Measurements from ENCODE around the gene NLRX1.
"Not testable (repeated sequence)": the region's sequence is repeated elsewhere in the genome, so short reads cannot be mapped to it uniquely, and the experiment has no call there.

DNA sequence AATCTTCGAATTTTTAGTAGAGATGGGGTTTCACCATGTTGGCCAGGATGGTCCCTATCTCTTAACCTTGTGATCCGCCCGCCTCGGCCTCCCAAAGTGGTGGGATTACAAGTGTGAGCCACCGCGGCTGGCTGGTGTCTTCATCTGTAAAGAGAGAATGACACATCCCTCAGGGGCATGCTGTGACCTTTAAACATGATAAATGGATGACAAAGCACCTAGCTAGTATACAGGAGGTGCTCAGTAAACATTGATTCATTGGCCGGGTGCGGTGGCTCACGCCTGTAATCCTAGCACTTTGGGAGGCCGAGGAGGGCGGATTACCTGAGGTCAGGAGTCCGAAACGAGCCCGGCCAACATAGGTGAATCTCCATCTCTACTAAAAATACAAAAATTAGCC, 22.7 kb downstream of the NLRX1 start:
- TF ChIP-seq, protein P1, sequence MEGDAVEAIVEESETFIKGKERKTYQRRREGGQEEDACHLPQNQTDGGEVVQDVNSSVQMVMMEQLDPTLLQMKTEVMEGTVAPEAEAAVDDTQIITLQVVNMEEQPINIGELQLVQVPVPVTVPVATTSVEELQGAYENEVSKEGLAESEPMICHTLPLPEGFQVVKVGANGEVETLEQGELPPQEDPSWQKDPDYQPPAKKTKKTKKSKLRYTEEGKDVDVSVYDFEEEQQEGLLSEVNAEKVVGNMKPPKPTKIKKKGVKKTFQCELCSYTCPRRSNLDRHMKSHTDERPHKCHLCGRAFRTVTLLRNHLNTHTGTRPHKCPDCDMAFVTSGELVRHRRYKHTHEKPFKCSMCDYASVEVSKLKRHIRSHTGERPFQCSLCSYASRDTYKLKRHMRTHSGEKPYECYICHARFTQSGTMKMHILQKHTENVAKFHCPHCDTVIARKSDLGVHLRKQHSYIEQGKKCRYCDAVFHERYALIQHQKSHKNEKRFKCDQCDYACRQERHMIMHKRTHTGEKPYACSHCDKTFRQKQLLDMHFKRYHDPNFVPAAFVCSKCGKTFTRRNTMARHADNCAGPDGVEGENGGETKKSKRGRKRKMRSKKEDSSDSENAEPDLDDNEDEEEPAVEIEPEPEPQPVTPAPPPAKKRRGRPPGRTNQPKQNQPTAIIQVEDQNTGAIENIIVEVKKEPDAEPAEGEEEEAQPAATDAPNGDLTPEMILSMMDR (IDR thresholded peaks at IDR 0.05) = not testable (repeated sequence)
- TF ChIP-seq POLR2A (IDR thresholded peaks at IDR 0.05) = not testable (repeated sequence)
